Gastroesophageal sphincter (tissue), 4 donors: Measurements from ENCODE around the gene APCDD1L. TPM values are rescaled to one million over a fixed set of nuclear protein-coding genes. Genes with fewer than 3 reads are reported as not detected.
A peak's percentile ranks its signal among the peaks of the same experiment; 100 is the strongest.

Experiments
- ATAC-seq: fragments of 150-250 bp; one replicate; pipeline ENCODE4 v1.9.1; 2016; ENCODE audit warnings: mild to moderate bottlenecking, moderate library complexity
- H3K27ac ChIP-seq, 4 donors: fragments of 200-600 bp; sonication (generic) in 3 of 4; 1 replicate in 3 of 4; 2 replicates in 1 of 4; pipeline ENCODE4 v1.5.1; 2016 to 2019
- H3K27me3 ChIP-seq: fragments of 200-600 bp; sonication (generic); one replicate; pipeline ENCODE4 v1.5.1; 2019
- H3K36me3 ChIP-seq, 2 donors: fragments of 200-600 bp; sonication (generic); one replicate each; pipeline ENCODE4 v1.5.1; 2019; ENCODE audit warnings: control low read depth in 1 of 2
- H3K4me1 ChIP-seq, 3 donors: fragments of 200-600 bp; sonication (generic); 1 replicate in 2 of 3; 2 replicates in 1 of 3; pipeline ENCODE4 v1.5.1; 2016 to 2019; ENCODE audit warnings: control low read depth in 2 of 3
- H3K4me3 ChIP-seq, 2 donors: fragments of 200-600 bp; sonication (generic); one replicate each; pipeline ENCODE4 v1.5.1; 2019; ENCODE audit warnings: mild to moderate bottlenecking in 1 of 2, moderate library complexity in 1 of 2
- H3K9me3 ChIP-seq, 3 donors: fragments of 200-600 bp; sonication (generic); one replicate each; pipeline ENCODE4 v1.5.1; 2017 to 2019; ENCODE audit warnings: control low read depth in 2 of 3
- EP300 ChIP-seq: sonication (generic); formaldehyde crosslinking; IDR thresholded peaks from one replicate; pipeline ENCODE4 v1.6.1; 2017; ENCODE audit warnings: antibody characterized with exemption, mild to moderate bottlenecking
- POLR2A ChIP-seq, 2 donors: fragments of 450-650 bp; IDR thresholded peaks; one replicate each; pipeline ENCODE4 v1.6.1; 2017; ENCODE audit warnings: antibody characterized with exemption in 2 of 2, mild to moderate bottlenecking in 2 of 2, moderate library complexity in 1 of 2
- POLR2AphosphoS5 ChIP-seq: sonication (generic); formaldehyde crosslinking; IDR thresholded peaks from one replicate; pipeline ENCODE4 v1.6.1; 2017; ENCODE audit warnings: antibody characterized with exemption
- WGBS, 2 donors: methylation state at CpG; one replicate each; pipeline ENCODE4 v1.1.5; 2018; ENCODE audit warnings: low coverage in 1 of 2; 5-methylcytosine and 5-hydroxymethylcytosine counted together
- total RNA-seq, 4 donors: library from RNA; depleted of rRNA; stranded (reverse); fragments of >200 nt; gene quantifications; one replicate each; pipeline ENCODE4 v1.1.0, GENCODE V29; 2016
- TF ChIP-seq, protein P1 (sequence below), 4 experiments: fragments of 200-600 bp in 2 of 4; fragments of 450-650 bp in 2 of 4; sonication (generic) in 1 of 4; IDR thresholded peaks; one replicate each; pipeline ENCODE4 v1.5.1; 2017 to 2019; ENCODE audit warnings: antibody characterized with exemption in 4 of 4, mild to moderate bottlenecking in 2 of 4, moderate library complexity in 2 of 4

Gene APCDD1L
- total RNA-seq, 4 donors from 2014 or later, result 0.40 to 1.1 (median 0.88) TPM

DNA sequence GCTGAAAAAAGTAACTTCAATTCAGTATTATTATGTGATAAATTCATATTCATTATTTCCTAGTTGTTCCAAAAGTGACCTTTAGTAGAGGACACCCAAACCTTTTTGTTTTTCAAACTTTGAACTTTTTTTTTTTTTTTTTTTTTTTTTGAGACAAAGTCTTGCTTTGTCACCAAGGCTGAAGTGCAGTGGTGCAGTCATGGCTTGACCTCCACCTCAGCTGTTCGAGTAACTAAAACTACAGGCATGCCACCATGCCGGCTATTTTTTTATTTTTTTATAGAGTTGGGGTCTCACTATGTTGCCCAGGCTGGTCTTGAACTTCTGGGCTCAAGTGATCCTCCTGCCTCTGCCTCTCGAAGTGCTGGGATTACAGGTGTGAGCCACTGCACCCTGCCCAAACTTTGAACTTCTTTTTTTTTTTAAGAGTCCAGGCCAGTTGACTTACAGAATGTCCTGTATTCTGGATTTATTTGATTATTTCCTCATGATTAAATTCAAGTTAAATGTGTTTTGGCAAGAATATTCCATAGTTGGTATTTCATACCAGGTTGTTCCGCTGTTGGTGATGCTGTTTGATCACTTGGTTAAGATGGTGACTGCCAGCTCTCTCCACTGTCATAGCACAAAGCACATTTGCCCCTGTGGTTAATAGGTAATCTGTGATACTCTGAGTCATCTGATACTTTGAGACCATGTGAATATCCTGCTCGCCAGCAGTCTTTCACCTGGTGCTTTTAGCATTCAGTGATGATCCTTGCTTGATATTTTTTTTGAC lies 78.1 kb downstream of the APCDD1L start:
- TF ChIP-seq EP300 (no peak), POLR2AphosphoS5 (no peak)
- TF ChIP-seq, protein P1, sequence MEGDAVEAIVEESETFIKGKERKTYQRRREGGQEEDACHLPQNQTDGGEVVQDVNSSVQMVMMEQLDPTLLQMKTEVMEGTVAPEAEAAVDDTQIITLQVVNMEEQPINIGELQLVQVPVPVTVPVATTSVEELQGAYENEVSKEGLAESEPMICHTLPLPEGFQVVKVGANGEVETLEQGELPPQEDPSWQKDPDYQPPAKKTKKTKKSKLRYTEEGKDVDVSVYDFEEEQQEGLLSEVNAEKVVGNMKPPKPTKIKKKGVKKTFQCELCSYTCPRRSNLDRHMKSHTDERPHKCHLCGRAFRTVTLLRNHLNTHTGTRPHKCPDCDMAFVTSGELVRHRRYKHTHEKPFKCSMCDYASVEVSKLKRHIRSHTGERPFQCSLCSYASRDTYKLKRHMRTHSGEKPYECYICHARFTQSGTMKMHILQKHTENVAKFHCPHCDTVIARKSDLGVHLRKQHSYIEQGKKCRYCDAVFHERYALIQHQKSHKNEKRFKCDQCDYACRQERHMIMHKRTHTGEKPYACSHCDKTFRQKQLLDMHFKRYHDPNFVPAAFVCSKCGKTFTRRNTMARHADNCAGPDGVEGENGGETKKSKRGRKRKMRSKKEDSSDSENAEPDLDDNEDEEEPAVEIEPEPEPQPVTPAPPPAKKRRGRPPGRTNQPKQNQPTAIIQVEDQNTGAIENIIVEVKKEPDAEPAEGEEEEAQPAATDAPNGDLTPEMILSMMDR (IDR thresholded peaks at IDR 0.05), result no peak
- no peak for ATAC-seq

DNA sequence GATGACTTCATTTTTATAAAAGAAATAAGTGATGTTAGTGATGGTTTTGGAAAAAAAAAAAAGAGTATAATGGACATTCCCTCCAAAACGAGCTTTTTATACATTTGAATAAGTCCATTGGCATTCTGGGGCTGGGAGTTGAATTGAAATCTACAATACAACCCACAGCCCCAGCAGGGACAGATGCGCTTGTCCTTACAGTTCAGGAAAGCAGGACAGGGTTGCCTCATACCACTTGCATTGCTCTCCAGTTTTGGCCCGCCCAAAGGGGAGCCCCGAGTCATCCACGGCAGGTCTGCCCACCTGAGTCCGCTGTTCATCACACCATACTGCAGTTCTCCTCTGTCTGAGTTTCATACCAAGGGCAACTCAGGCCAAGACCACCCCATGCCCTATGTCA lies 80.0 kb downstream of the APCDD1L start:
- peaks cover 17 to 53% (median 17%) of the 10 kb centered on the region in 3 donors for H3K4me1 ChIP-seq
- ATAC-seq, result no peak
- no peak overlapping the region for H3K27ac ChIP-seq
- no peak overlapping the region for H3K4me3 ChIP-seq
- WGBS, 2 donors, result 45 to 86% methylated on average over 1 to 6 of the region's 6 CpGs
- no peaks in the 10 kb centered on the region for H3K9me3 ChIP-seq
- H3K36me3 ChIP-seq, result peaks cover 0 to 24% of the 10 kb centered on the region in 2 donors
- TF ChIP-seq, protein P1 (IDR thresholded peaks at IDR 0.05), result no peak
- TF ChIP-seq EP300 (no peak), POLR2A (IDR thresholded peaks at IDR 0.05) (no peak), POLR2AphosphoS5 (no peak)
- H3K27me3 ChIP-seq, result no peaks in the 10 kb centered on the region

More for the DNA sequence above, 78.1 kb downstream of the APCDD1L start:
- no peak overlapping the region for H3K27ac ChIP-seq
- no peak overlapping the region for H3K4me3 ChIP-seq
- H3K36me3 ChIP-seq, result peaks cover 0 to 41% of the 10 kb centered on the region in 2 donors
- peaks cover 8 to 37% (median 10%) of the 10 kb centered on the region in 3 donors for H3K4me1 ChIP-seq
- WGBS, 2 donors, result 72 to 82% methylated on average over 3 to 4 of the region's 5 CpGs
- H3K27me3 ChIP-seq, result no peaks in the 10 kb centered on the region
- no peaks in the 10 kb centered on the region for H3K9me3 ChIP-seq

DNA sequence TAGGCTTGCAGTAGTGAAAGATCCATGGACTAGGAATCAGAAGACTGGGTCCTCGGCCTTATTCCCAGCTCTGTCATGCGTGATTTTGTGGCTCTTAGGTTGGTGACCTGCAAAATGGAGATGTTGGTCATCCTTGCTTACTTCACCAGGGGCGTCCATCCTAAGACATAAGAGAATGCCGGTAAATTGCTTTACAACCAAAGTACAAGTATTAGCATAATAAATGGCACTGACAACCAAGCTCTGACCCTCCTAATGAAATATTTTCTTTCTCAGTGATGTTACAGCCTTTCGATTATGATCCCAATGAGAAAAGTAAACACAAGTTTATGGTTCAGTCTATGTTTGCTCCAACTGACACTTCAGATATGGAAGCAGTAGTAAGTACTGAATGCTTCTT lies 80.9 kb downstream of the APCDD1L start:
- 88 to 92% methylated on average over 4 to 5 of the region's 5 CpGs for WGBS, 2 donors

DNA sequence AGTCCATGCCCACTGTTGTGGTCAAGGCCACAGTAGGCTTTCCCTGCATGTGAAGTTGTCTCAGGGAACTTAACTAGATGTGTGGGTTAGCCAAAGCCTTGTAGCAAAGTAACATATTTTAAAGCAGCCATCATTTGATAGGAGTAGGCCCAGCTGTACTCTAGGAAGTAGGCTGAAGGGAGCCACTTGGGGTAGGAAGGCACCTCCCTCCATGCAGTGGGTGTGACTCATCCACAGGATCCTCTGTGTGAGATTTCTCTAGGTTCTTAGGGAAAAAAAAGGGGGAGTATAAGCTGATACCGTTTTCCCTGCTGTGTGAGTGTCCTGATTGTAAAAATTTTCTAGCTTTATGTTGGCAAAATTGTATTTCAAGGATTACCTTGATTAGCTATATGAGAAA lies 81.4 kb downstream of the APCDD1L start:
- H3K9me3 ChIP-seq, result no peaks in the 10 kb centered on the region
- H3K27me3 ChIP-seq, result no peaks in the 10 kb centered on the region
- ATAC-seq, result peak; percentile 40
- 33 to 60% methylated on average over 1 of the region's 1 CpG for WGBS, 2 donors
- H3K27ac ChIP-seq, result peak overlapping the region in 3 of 4 donors; percentile 17 to 57 (median 33)
- TF ChIP-seq POLR2AphosphoS5 (no peak), POLR2A (IDR thresholded peaks at IDR 0.05) (no peak), EP300 (no peak)
- TF ChIP-seq, protein P1 (IDR thresholded peaks at IDR 0.05), result no peak
- peaks cover 17 to 47% (median 17%) of the 10 kb centered on the region in 3 donors for H3K4me1 ChIP-seq
- peaks cover 0 to 12% of the 10 kb centered on the region in 2 donors for H3K36me3 ChIP-seq
- no peak overlapping the region for H3K4me3 ChIP-seq

More for the DNA sequence above, 80.9 kb downstream of the APCDD1L start:
- Histone ChIP-seq H3K4me3 (no peak overlapping the region), H3K27me3 (no peaks in the 10 kb centered on the region), H3K27ac (no peak overlapping the region), H3K36me3 (peaks cover 0 to 14% of the 10 kb centered on the region in 2 donors), H3K4me1 (peaks cover 17 to 47% (median 17%) of the 10 kb centered on the region in 3 donors), H3K9me3 (no peaks in the 10 kb centered on the region)
- no peak for TF ChIP-seq POLR2AphosphoS5
- TF ChIP-seq, protein P1 (IDR thresholded peaks at IDR 0.05), result no peak
- no peak for TF ChIP-seq EP300
- no peak for TF ChIP-seq POLR2A (IDR thresholded peaks at IDR 0.05)
- no peak for ATAC-seq
